Lower leg skin (tissue), 4 donors: ENCODE measurements around the gene TSEN2. TPM values are rescaled to one million over a fixed set of nuclear protein-coding genes. Genes with fewer than 3 reads are reported as not detected.
"Not testable (repeated sequence)": the region's sequence is repeated elsewhere in the genome, so short reads cannot be mapped to it uniquely, and the experiment has no call there.

Source experiments
- DNase-seq, 2 donors: peaks; one replicate each; pipeline ENCODE4 v3.0.0-alpha.2; 2019; ENCODE audit warnings: low spot score in 2 of 2
- H3K4me3 ChIP-seq: fragments of 200-600 bp; sonication (generic); 2 replicates; pipeline ENCODE4 v1.5.1; 2017; ENCODE audit warnings: mild to moderate bottlenecking, low read depth; ENCODE audit not compliant: poor library complexity, severe bottlenecking
- POLR2A ChIP-seq, 2 donors: fragments of 450-650 bp; IDR thresholded peaks; one replicate each; pipeline ENCODE4 v1.6.1; 2016 to 2017; ENCODE audit warnings: antibody characterized with exemption in 2 of 2, mild to moderate bottlenecking in 1 of 2, moderate library complexity in 1 of 2
- WGBS, 2 donors: methylation state at CpG; one replicate each; pipeline ENCODE4 v1.1.5; 2018; 5-methylcytosine and 5-hydroxymethylcytosine counted together
- intact Hi-C: fragments of 100-400 bp; cut with DNase I; formaldehyde crosslinking; loops from one replicate; pipeline ENCODE4 v1.15.0; 2023; ENCODE audit warnings: low total_unique reads
- total RNA-seq, 4 donors: library from RNA; depleted of rRNA; stranded (reverse); fragments of >200 nt; gene quantifications; one replicate each; pipeline ENCODE4 v1.1.0, GENCODE V29; 2016
- TF ChIP-seq, protein P1 (sequence below), 3 donors: fragments of 450-650 bp; IDR thresholded peaks; one replicate each; pipeline ENCODE4 v1.5.1; 2016; ENCODE audit warnings: antibody characterized with exemption in 3 of 3, mild to moderate bottlenecking in 3 of 3, moderate library complexity in 2 of 3

TSEN2 gene
- total RNA-seq, 4 donors from 2014 or later, result 7.8 to 17.8 (median 12.7) TPM

DNA sequence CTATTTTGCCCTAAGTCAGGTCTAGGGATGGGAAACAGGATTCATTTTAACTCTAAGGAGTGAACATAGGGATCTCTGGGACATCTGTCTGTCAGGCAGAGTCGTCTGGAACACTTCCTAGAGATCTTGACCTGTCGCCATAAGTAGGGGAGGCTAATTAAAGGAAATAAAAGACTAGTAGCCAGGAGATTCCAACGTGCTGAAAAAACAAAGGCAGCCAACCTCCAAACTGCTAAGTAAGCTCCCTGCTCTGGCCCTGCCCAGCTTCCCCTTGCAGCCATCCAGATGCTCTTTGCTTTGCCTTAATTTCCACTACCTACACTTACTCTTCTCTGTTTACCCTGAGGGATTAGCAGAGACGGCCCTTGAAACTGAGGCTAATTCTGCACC, 18.4 kb upstream of the TSEN2 start:
- 33 to 45% methylated on average over 4 of the region's 4 CpGs for WGBS, 2 donors
- TF ChIP-seq POLR2A (IDR thresholded peaks at IDR 0.05), result no peak
- TF ChIP-seq, protein P1, sequence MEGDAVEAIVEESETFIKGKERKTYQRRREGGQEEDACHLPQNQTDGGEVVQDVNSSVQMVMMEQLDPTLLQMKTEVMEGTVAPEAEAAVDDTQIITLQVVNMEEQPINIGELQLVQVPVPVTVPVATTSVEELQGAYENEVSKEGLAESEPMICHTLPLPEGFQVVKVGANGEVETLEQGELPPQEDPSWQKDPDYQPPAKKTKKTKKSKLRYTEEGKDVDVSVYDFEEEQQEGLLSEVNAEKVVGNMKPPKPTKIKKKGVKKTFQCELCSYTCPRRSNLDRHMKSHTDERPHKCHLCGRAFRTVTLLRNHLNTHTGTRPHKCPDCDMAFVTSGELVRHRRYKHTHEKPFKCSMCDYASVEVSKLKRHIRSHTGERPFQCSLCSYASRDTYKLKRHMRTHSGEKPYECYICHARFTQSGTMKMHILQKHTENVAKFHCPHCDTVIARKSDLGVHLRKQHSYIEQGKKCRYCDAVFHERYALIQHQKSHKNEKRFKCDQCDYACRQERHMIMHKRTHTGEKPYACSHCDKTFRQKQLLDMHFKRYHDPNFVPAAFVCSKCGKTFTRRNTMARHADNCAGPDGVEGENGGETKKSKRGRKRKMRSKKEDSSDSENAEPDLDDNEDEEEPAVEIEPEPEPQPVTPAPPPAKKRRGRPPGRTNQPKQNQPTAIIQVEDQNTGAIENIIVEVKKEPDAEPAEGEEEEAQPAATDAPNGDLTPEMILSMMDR (IDR thresholded peaks at IDR 0.05), result no peak
- intact Hi-C loops, result no loop called here
- H3K4me3 ChIP-seq, result no peak overlapping the region
- no peak for DNase-seq

GRCh38 chr3:12467746-12468145, 16.5 kb upstream of the TSEN2 start:
- DNase-seq, result no peak

DNA sequence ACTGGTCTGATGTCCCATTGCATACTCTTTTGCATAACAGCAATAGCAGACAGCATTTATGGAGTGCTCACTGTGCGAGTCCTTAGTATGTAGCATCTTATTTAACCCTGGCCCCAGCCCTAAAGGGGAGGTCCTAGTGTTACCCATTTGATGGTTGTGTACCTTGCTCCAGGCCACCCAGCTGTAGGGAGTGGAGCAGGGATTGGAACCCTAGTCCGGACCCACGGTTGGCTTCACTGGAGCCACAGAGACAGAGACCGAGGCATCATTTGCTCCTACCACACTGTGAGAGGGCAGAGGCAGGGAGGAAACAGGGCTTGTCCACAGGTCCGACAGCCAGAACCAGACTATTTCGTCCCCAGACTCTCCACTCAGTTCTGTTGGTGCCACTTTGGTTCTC, 16.0 kb upstream of the TSEN2 start:
- WGBS, 2 donors, result 94 to 100% methylated on average over 6 of the region's 6 CpGs
- DNase-seq, result no peak
- TF ChIP-seq POLR2A (IDR thresholded peaks at IDR 0.05), result no peak
- TF ChIP-seq, protein P1 (IDR thresholded peaks at IDR 0.05), result no peak
- no peak overlapping the region for H3K4me3 ChIP-seq
- intact Hi-C loops, result no loop called here

More at GRCh38 chr3:12467746-12468145, 16.5 kb upstream of the TSEN2 start:
- 78 to 79% methylated on average over 2 of the region's 2 CpGs for WGBS, 2 donors
- intact Hi-C loops, result no loop called here
- H3K4me3 ChIP-seq, result no peak overlapping the region
- no peak for TF ChIP-seq POLR2A (IDR thresholded peaks at IDR 0.05)
- TF ChIP-seq, protein P1 (IDR thresholded peaks at IDR 0.05), result no peak

DNA sequence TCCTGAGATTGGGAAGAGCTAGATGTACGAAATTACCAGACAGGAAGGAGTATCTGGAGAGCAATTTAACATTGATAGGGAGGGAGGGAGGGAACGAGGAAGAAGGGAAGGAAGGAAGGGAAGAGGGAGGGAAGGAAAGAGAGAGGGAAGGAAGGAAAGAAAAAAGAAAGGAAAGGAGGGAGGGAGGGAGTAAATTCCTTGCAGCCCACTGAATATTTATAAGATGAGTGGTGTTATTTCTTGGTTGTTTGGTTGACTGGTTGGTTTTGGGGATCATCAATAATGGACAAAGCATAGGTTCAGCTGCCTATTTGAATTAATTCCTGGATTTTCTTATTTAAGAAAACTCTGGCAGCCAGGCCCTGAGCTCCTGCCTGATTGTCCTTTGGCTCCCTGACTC, 15.5 kb upstream of the TSEN2 start:
- intact Hi-C loops, result no loop called here
- no peak overlapping the region for H3K4me3 ChIP-seq
- no peak for DNase-seq
- TF ChIP-seq, protein P1 (IDR thresholded peaks at IDR 0.05), result no peak
- TF ChIP-seq POLR2A (IDR thresholded peaks at IDR 0.05), result no peak
- WGBS, 2 donors, result 85 to 86% methylated on average over 2 of the region's 2 CpGs

DNA sequence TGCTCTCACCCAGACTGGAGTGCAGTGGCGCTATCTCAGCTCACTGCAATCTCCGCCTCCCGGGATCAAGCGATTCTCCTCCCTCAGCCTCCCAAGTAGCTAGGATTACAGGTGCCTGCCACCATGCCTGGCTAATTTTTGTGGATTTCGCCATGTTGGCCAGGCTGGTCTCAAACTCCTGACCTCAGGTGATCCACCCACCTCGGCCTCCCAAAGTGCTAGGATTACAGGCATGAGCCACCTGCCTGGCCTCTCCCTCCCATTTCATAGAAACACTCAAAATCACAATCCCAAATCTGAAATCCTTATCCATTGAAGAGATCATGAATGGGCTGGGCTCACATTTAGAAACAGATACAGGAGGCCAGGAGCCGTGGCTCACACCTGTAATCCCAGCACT, 15.1 kb upstream of the TSEN2 start:
- intact Hi-C loops, DNase-seq, H3K4me3 ChIP-seq: not testable (repeated sequence)
- WGBS, 2 donors, result 65 to 94% methylated on average over 7 of the region's 7 CpGs

DNA sequence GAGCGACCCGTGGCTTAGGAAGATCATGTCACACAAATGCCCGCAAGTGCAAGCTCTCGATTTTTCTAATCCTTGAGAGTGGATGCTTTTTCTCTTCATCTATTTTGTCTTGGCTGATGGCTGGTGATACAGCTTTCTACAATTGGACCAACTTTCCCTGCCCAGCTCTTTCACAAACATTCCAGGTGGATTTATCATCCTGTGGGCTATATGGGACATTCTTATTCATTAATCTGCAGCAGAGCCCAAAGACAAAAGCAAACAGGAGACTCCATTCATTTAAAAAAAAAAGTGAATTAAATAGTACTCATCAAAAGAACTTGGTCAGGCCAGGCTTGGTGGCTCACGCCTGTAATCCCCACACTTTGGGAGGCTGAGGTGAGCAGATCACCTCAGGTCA, 14.2 kb upstream of the TSEN2 start:
- intact Hi-C loops, result no loop called here
- H3K4me3 ChIP-seq, result no peak overlapping the region
- no peak for DNase-seq
- TF ChIP-seq POLR2A (IDR thresholded peaks at IDR 0.05), result no peak
- TF ChIP-seq, protein P1 (IDR thresholded peaks at IDR 0.05), result no peak
- WGBS, 2 donors, result 77 to 97% methylated on average over 5 of the region's 5 CpGs
